GM18517 (cell line): ENCODE measurements around the gene RBP3.
"Not testable (repeated sequence)": the region's sequence is repeated elsewhere in the genome, so short reads cannot be mapped to it uniquely, and the experiment has no call there.

Experiments used
- ATAC-seq: cut with Tn5 transposase; IDR thresholded peaks from one replicate; pipeline ENCODE4 v1.9.1; 2021; ENCODE audit warnings: mild to moderate bottlenecking, moderate library complexity; ENCODE audit not compliant: unreplicated experiment

The RBP3 gene

DNA sequence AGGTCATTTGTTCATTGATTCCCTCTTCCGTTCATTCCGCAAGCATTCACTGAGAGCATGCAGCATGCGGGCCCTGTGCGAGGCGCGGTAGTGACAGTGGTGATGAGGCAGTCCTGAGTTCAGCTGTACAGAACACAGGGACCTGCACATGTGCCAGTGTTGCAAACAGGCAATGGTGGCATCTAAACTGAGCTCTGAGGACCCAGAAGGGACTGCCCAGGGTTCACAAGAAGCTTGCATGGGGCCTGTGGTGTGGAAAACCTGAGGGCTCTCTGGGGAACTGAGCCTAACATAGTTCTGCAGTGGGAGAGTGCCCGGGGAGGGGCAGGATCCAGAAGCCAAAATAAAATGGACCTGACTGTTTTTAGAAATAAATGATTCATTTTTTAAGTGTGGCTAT, 22.7 kb downstream of the RBP3 start:
- no peak for ATAC-seq

DNA sequence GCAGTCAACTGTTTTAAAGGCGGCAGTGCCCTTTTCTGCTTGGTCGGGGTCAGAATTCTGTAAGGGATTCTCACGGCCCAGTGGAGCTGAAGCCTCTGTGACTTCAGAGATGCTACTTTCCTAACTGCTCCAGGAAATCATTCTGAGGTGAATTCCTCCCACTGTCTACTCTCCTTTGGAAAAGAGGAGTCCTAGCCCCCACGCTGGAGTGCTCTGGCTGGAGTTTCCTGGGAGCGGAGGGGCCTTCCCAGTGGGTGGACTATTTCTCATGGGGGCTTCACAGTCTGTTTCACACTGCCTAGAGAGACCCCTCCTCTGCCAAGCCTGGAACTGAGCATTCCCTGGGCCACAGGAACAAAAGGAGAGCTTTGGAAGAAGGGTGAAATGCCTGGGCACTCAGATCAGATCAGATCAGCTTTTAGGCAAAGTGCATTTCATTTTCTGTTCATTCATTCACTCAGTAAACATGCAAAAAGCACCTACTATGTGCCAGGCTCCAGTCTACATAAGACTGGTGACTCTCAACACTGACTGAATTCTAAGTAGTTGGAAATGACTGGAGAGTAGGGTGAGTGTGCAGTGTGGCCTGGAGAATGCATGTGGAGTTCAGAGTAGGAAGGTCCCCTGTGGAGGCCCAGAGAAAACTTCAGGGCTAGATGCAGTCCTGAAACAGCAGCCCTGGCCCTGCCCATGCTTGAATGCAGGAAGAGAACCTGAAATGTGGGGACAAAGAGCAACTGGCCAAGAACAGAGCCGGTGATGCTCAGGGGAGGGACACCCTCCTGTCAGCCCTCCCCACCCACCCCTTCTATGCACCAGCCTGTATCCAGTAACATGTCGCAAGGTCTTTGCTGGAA, 23.7 kb downstream of the RBP3 start:
- no peak for ATAC-seq

DNA sequence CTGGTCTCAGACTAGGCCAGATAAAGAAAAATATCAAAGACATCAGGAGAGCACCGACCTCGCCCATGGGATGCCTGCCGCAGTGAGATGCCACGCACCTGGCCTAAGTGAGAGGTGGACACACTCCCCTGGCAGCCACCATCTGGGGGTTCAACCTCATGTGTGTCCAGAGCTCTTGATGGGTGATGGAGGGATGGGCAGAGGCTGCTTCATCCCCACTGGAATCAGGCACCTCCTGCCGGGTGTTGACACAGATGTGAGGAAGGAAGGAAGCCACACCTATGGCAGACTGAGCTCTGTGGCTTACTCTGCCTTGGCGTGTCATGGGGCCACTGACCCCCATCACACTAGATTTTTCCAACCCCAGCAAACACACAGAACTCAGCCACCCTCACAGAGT, 24.6 kb downstream of the RBP3 start:
- ATAC-seq: no peak

DNA sequence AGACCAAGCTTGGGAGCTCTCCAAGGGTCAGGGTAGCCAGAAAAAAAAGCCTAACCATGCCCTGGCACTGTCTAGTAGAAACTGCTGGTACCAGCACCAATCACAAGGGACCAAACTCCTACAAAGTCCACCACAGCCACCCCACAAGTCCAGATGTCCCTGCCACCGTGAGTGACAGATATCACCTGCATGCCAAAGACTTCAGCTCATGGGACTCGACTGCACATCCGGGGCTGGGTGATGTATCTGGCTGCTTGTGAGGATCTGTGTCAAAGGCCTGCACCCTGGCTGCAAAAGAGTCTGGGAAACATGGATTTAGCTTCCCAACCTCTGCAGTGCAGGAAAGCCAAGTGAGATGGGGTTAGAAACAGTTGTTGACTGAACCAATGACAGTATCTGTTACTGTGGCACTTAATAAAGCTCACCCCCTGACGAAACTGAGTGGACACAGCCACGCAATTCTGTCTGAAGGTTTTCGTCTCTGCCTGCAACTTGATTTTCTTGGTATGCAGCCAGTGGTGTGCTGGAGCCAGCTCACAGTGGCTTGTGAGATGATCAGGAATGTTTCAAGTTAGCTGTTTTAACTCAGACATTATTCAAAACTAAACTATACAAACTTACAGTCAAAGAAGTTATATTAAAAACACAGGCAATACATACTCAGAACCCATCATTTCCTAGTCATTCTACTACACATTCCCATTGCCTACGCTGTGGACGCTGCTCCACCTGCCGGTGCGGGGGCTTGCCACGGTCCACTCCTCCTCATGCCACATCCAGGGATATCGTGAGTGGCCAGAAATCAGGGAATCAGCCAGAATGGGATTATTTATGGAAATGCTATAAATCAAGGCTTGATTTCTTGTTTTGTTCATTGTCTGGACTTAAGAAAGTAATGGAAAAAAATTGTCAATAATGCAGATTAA, 26.7 kb downstream of the RBP3 start:
- ATAC-seq: no peak

DNA sequence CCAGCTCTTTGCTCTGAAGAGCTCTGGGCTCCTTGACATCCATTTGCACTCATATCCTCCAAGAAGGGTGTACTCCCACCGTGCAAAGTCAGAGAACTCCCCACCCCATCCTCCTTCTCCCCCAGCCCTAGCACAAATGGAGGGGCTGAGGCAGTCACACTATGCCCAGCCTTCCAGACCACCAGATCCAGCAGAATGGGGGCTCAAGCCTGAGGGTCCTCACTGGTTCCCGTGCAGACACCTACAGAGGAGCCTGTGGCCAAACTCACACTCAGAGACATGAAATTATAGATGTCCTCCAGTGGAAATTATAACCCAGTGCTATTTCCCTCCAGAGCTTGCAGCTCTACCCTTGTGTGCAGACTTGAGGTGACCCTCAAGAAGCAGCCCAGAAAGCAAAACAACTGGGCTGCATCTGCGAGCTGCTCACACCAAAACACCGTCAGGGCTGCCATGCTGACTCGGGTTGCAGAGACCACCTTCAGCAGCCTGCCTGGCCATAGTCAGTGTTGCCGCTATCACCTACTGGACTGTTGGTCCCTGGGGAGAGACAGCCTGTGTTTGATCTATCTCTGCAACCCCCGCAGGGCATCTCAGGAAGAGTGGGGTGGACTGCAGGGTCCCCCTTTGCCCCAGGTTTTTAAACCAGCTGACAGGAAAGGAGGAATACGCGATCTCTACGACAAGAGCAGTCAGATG, 28.5 kb downstream of the RBP3 start:
- no peak for ATAC-seq

DNA sequence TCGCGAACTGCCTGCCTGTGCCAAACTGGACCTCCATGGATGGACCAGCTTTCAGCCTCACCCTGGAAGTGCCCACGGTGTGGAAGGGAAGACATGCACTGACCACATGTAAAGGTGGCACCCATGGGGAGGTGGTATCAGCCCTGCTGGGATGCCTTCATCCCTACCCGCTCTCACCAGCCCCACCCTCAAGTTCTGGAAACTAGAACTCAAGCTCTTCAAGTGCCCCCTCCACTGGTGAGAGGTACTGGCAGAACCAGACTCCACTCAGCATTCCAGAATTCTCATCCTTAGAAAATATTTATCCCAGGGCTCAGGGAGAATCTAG, 30.0 kb downstream of the RBP3 start:
- no peak for ATAC-seq

DNA sequence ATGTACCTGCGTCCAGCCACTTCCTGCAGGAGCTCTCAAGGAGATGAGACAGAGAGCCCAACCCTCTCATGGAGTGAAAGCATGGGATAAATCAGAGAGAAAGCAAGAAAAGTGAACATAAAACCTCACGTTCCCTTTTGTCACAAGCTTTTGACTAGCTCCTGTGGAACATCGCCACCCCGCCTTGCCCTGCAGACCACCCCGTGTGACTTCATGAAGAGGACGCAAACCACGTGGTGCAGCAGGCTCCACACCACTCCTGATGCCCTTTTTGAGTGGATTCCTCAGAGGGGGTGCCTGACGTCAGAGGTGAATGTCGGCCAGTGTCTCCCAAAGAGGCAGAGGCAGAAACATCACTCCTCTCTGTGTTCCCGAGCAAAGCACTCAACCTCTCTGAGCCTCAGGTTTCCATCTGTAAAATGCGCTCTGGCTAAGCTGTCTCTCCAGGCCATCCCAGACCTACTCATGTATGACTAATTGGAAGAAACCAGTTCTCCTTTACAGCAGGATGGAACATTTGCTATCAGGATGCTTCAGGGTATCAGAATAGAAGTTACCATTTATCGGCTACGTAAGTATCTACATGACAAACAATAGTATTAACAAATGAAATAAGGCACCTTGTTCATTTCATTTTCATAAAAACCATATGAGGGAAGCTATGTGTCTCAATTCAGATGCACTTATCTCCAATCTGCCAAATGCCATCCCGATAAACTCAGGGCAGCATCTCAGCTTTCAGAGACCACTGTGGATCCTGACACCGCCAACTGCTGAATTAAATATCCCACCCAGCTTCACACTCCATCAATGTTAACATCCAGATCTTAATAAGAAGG, 30.7 kb downstream of the RBP3 start:
- no peak for ATAC-seq

DNA sequence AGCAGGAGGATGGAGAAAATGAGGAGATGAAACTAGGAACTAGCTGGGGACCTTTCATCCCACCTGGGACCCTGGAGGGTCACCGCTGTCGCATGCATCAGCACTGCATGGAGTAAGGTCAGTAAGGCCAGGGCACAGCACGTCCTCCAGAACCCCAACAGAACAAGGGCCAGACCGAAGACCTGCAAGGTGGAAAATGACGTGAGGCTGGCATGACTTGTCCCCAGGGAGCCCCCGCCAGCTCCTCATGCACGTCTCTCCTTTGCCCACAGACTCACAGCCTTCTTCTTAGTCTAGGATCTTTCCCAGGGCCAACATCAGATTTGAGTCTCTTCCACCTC, 31.3 kb downstream of the RBP3 start:
- no peak for ATAC-seq

DNA sequence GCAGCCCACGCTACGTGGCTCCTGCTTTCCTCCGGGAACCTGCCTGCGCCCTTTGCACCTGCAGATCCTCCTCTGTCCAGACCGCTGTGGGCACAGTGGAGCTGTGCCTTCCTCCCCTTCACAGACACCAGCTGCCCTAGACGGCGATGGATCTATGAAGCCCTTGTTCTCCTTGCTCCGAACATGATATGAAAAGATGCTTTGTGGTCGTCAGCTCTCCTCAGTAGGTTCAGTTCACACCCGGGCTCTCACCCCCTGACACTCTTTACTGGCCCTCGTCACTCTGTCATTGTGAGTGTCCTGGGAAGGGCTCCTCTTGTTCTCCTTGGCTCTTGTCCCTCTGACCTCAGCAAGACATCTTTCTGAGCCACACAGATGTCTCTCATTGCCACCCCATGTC, 31.7 kb downstream of the RBP3 start:
- no peak for ATAC-seq

DNA sequence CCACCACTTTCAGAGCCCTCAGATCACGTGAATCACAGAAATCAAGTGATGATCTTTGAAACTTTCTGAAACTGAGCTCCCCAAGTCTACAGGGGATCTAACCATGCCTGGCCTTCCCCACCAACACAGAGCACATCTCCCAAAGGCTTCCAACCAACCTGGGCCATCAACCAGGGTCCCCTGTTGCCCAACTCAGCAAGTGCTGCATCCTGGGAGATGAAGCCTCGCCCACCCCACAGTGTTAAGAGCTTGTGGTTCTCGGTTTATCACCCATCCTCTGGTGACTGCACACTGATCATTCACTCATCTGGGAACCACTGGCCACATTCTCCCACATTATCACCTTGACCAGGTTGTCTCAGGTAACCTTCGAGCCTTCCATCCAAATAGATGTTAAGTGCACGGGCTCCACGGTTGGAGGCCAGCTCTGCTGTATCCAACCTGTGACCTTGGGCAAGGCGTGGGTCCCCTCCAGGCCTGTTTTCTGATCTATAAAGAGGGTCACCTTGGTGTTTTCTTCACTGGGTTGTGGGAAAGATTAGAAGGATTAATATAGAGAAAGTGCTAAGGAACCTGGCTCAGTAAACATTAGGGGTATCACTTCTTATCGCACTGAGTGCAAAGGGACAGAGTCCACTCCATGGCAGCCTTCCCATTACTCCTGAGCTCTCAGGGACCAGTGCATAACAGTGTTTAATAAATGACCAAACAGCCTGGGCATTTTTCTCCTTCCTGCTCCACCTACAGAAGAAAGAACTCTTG, 32.4 kb downstream of the RBP3 start:
- ATAC-seq: no peak

DNA sequence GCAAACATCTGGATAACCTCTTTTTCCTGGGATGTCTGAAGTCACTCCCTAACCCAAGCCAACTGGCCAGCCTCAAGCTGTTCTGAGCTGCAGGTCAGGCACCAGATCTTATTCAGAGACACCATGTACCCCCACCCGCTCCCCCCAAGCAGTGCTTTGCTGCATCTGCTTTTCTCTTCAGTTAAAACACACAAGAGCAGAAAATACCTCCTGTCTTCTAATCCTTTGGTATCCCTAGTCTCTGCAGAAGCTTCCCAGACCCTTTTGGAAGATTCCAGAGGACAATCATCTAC, 32.9 kb downstream of the RBP3 start:
- no peak for ATAC-seq

DNA sequence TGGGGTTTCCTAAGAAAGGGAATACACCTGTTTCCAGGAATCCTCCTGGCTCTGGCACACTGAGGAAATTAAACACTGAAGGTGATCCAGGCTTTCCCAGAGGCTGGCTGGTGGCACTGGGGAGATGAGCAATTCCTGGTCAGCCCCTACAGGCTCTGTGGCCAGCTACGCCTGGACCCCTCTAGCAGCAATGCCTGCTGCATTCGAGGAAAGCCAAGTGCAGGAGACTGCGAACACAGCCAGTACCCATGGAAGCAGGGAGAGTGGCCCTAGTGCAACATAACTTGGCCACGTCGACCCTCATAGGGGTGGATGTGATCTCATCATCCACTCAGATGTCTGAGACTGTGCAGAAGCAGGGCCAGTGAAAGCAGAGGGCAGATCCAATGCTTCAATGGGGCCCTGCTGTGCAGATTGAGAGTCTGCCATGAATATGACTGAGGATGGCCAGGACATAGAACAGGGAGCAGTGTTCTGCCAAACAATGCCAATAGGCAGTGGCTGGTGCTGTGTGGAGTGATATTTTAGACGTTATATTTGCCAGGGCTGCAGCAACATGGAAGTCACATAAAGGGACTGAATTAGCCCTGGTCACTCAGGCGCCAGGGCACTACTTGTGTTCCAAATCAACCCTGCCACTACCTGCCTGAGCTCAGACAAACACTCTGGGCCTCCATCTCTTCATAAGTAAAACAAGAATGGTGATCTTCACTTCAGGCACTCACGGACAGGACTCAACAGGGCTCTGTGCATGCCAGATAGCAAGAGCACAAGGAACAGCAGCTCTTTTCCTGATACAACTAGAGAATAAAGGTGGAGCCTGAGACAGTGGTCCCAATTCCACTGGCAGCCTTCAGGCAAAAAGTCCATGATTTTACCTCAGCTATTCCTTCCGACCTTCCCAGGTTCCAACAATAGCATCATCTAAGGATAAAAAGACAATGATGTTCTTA, 33.5 kb downstream of the RBP3 start:
- no peak for ATAC-seq

DNA sequence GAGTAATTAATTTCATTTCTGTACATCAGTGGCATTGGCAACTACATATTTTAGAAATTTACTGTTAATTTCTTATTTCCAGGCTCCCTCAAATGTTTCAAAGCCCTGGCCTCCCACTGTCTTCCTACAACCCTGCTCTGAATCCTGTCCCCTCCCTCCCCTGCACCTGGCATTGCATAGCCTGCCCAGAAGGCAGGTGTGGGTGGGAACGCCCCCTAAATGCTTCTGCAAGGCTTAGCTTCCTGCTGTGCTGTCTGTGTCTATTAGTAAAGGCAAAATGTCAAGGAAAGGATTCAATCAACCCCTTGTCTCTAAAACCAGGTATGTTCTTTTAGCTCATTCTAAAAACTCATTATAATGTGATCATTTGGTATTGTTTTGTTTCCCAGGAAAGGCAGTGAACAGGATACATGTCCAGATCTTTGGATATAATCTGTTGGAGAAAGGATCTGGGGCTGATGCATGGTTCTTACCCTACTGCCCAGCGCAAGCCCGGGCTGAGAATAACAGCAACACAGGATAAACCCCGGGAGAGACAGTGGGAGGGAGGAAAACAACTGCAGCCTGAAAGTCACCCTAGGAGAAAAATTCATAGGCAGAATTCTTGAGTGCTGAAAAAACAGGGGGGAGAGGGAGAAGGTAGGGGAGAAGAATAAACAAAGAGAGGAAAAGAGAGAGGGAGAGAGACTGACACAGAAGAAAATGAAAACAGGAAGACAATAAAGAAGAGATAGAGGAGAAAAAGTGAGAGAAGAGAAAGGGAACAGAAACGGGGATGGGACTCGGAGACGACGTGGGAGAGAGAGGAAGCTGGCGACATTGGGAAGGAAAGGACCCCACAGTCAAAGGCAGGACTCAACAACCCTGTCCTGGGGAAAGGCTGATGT, 35.3 kb downstream of the RBP3 start:
- ATAC-seq: no peak

DNA sequence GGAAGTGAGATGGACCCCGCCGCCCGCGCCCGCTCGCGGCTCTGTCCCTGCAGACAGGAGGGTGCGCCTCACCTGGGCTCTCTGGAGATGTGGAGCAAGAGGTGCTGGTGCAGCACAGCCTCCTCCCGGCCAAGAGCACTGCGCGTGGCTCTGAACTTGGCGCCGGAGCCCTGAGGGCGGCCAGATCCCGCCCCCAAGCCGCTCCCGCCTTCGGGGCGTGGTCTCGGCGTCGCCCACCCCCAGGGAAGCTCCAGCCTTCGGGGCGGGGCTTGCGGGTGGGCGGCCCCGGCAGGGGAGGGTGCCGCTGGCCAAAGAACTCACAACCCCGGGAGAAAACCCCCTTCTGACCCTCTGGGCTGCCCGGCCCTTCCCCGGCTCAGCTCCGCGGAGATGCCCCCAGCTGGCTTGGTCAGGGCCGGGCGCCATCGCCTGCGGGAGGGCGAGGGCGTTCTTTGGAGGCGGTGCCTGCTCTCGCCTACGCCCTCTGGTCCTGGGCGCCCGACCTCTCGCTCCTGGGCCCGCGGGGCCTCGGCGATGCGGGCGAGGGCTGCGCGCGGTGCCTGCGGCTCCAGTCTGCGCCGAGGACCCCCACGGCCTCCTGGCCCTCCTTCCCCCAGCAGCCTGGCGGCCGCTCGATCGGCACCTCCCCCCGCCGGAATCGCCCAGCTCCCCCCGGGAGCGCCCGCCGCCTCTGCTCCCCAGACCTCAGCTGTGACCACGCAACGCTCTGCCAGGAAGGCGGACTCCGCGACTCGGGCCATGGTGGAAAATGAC, 36.2 kb downstream of the RBP3 start, which contains the start of gene ZNF488:
Gene ZNF488, minus strand, starts transcription at position 146 of the 774 bp plus-strand sequence. CDS start 15,464 bp downstream, outside the sequence.
- ATAC-seq: peak; percentile 94

DNA sequence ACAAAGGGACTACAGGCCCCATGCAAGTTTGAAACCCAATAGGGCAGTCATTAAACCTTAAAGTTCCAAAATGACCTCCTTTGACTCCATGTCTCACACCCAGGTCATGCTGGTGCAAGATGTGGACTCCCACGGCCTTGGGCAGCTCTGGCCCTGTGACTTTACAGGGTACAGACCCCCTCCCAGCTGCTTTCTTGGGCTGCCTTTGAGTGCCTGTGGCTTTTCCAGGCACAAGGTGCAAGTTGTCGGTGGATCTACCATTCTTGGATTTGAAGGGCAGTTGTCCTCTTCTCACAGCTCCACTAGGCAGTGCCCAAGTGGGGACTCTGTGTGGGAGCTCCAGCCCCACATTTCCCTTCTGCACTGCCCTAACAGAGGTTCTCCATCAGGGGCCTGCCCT, 37.9 kb downstream of the RBP3 start:
- not testable (repeated sequence) for ATAC-seq

DNA sequence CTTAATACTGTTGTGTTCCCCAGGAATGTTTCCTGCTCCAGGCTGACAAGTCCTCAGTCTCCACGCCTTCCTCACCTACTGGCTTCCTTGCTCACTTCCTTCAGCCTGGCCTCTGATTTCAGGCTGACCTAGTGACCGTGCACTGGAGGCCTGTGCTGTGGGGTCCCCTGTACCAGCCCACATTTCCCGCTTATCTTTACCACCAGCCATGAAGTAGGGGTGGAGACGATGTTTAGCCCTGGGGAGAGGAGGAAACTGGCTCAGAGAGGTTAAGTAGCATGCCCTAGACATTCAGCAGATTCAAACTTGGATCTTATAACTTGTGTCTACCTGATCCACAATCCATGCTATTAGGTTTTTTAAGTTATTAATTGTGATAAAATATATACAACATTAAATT, 40.7 kb downstream of the RBP3 start:
- ATAC-seq: no peak

DNA sequence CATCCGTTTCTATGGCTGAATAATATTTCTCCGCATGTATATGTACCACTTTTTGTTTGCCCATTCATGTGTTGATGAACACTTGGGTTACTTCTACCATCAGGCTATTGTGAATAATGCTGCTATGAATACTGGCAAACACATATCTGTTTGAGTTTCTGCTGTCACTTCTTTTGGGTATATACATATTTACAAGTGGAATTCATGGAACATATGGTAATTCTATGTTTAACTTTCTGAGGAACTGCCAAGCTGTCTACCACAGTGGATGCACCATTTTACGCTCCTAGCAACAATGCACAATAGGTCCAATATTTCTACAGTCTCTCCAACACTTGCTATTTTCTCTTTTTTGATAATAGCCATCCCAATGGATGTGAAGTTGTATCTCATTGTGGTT, 41.5 kb downstream of the RBP3 start:
- no peak for ATAC-seq
